HepG2 (cell line): ENCODE data around the gene HLA-F. TPM values are rescaled to one million over a fixed set of nuclear protein-coding genes. Genes with fewer than 3 reads are reported as not detected.

Experiments
- CBFB ChIP-seq: sonication (generic); formaldehyde crosslinking; IDR thresholded peaks from 2 replicates; pipeline ENCODE4 v1.4.0; 2020; ENCODE audit warnings: missing genetic modification reagents
- CENPBD1 ChIP-seq: sonication (generic); formaldehyde crosslinking; IDR thresholded peaks from 2 replicates; pipeline ENCODE4 v1.8.0; 2022; ENCODE audit warnings: missing genetic modification reagents, low read depth, mild to moderate bottlenecking, borderline replicate concordance
- CREB3 ChIP-seq: sonication (generic); formaldehyde crosslinking; IDR thresholded peaks from 2 replicates; pipeline ENCODE4 v1.5.0; 2020; ENCODE audit warnings: missing genetic modification reagents
- DMTF1 ChIP-seq: sonication (generic); formaldehyde crosslinking; IDR thresholded peaks from 2 replicates; pipeline ENCODE4 v1.4.0; 2020; ENCODE audit warnings: mild to moderate bottlenecking, missing genetic modification reagents
- HCFC1 ChIP-seq: fragments of 150-350 bp; IDR thresholded peaks from 2 replicates; pipeline ENCODE4 v1.6.1; 2014; ENCODE audit warnings: low read depth, low read length
- NFYB ChIP-seq: sonication (generic); formaldehyde crosslinking; IDR thresholded peaks from 2 replicates; pipeline ENCODE4 v1.4.0; 2020; ENCODE audit warnings: missing genetic modification reagents
- POLR2G ChIP-seq: fragments of 200-400 bp; formaldehyde crosslinking; IDR thresholded peaks from 2 replicates; pipeline ENCODE4 v1.6.1; 2018; ENCODE audit warnings: mild to moderate bottlenecking, low read depth, low read length, moderate library complexity
- SMARCC2 ChIP-seq: fragments of 450-650 bp; IDR thresholded peaks from 2 replicates; pipeline ENCODE4 v1.6.1; 2017; ENCODE audit warnings: antibody characterized with exemption, mild to moderate bottlenecking
- TBP ChIP-seq: sonication (generic); formaldehyde crosslinking; IDR thresholded peaks from 2 replicates; pipeline ENCODE4 v1.5.0; 2020; ENCODE audit warnings: missing genetic modification reagents
- ZBTB25 ChIP-seq: IDR thresholded peaks from 2 replicates; pipeline ENCODE4 v1.6.1; 2018; ENCODE audit warnings: missing genetic modification reagents
- ZBTB33 ChIP-seq: sonication (generic); formaldehyde crosslinking; IDR thresholded peaks from 2 replicates; pipeline ENCODE4 v1.4.0; 2020; ENCODE audit warnings: missing genetic modification reagents
- ZKSCAN8 ChIP-seq: IDR thresholded peaks from 2 replicates; pipeline ENCODE4 v1.6.1; 2016; ENCODE audit warnings: borderline replicate concordance, missing genetic modification reagents, missing compliant biosample characterization
- ZNF24 ChIP-seq: fragments of 450-650 bp; IDR thresholded peaks from 2 replicates; pipeline ENCODE4 v1.6.1; 2017; ENCODE audit warnings: antibody characterized with exemption, mild to moderate bottlenecking
- ZNF563 ChIP-seq: sonication (generic); formaldehyde crosslinking; IDR thresholded peaks from 2 replicates; pipeline ENCODE4 v1.8.0; 2022; ENCODE audit warnings: mild to moderate bottlenecking, moderate library complexity, missing genetic modification reagents
- ZNF768 ChIP-seq: sonication (generic); formaldehyde crosslinking; IDR thresholded peaks from 2 replicates; pipeline ENCODE4 v1.4.0; 2020; ENCODE audit warnings: missing genetic modification reagents
- ZNF839 ChIP-seq: sonication (generic); formaldehyde crosslinking; IDR thresholded peaks from 2 replicates; pipeline ENCODE4 v1.4.0; 2020; ENCODE audit warnings: missing genetic modification reagents, mild to moderate bottlenecking, borderline replicate concordance
- polyA plus RNA-seq, 8 experiments: library from polyadenylated mRNA; depleted of rRNA in 3 of 8; stranded (reverse) in 7 of 8; unstranded in 1 of 8; fragments of >200 nt; fragmentation: Illumina TruSeq in 4 of 8; extraction: Trizol in 4 of 8; gene quantifications; 2 replicates each; pipeline versions ENCODE4 v1.2.1 to v1.2.3, GENCODE V29; 2011 to 2016; ENCODE audit warnings: low read depth in 4 of 8, missing spikeins in 1 of 8, mixed read lengths in 1 of 8; ENCODE audit not compliant: insufficient read depth in 1 of 8
- total RNA-seq, 5 experiments: library from RNA; depleted of rRNA; stranded (reverse); fragments of >200 nt; fragmentation: Illumina TruSeq; extraction: Trizol; gene quantifications; 2 replicates each; pipeline ENCODE4 v1.2.3, GENCODE V29; 2016; ENCODE audit warnings: low read depth in 1 of 5
- TF ChIP-seq, protein P1 (sequence below): IDR thresholded peaks from 2 replicates; pipeline ENCODE4 v1.6.1; 2016; ENCODE audit warnings: low read depth, control low read depth
- TF ChIP-seq, protein P2 (sequence below): sonication (generic); formaldehyde crosslinking; IDR thresholded peaks from 2 replicates; pipeline ENCODE4 v1.9.0; 2021; ENCODE audit warnings: missing genetic modification reagents, mild to moderate bottlenecking, borderline replicate concordance

HLA-F gene
- total and polyA plus RNA-seq, 2 of the 13 experiments (the other 11 are each of a cell fraction or from before 2014, with no cell fraction given): 6.0 to 6.1 TPM

- TF ChIP-seq ZNF768 (CRISPR knock-in tag) (peak; percentile 80), ZNF839 (no peak), ZBTB25 (CRISPR knock-in tag) (0 out of 2 replicates have a peak, but pooled peaks have one; percentile 40), DMTF1 (CRISPR knock-in tag) (no peak), POLR2G (no peak), ZBTB33 (CRISPR knock-in tag) (peak; percentile 60; the same call in 1 of the 2 replicates), HCFC1 (no peak), ZNF563 (CRISPR knock-in tag) (peak; percentile 25; the same call in 1 of the 2 replicates), CENPBD1 (CRISPR knock-in tag) (no peak), CREB3 (CRISPR knock-in tag) (no peak), TBP (CRISPR knock-in tag) (no peak), SMARCC2 (no peak), ZNF24 (no peak), CBFB (CRISPR knock-in tag) (no peak; the same call in 1 of the 2 replicates), ZKSCAN8 (CRISPR knock-in tag) (peak; percentile 64; the same call in 1 of the 2 replicates), NFYB (CRISPR knock-in tag) (no peak)
- TF ChIP-seq, protein P1, sequence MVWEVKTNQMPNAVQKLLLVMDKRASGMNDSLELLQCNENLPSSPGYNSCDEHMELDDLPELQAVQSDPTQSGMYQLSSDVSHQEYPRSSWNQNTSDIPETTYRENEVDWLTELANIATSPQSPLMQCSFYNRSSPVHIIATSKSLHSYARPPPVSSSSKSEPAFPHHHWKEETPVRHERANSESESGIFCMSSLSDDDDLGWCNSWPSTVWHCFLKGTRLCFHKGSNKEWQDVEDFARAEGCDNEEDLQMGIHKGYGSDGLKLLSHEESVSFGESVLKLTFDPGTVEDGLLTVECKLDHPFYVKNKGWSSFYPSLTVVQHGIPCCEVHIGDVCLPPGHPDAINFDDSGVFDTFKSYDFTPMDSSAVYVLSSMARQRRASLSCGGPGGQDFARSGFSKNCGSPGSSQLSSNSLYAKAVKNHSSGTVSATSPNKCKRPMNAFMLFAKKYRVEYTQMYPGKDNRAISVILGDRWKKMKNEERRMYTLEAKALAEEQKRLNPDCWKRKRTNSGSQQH (CRISPR knock-in tag): no peak
- TF ChIP-seq, protein P2, sequence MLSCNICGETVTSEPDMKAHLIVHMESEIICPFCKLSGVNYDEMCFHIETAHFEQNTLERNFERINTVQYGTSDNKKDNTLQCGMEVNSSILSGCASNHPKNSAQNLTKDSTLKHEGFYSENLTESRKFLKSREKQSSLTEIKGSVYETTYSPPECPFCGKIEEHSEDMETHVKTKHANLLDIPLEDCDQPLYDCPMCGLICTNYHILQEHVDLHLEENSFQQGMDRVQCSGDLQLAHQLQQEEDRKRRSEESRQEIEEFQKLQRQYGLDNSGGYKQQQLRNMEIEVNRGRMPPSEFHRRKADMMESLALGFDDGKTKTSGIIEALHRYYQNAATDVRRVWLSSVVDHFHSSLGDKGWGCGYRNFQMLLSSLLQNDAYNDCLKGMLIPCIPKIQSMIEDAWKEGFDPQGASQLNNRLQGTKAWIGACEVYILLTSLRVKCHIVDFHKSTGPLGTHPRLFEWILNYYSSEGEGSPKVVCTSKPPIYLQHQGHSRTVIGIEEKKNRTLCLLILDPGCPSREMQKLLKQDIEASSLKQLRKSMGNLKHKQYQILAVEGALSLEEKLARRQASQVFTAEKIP (CRISPR knock-in tag): no peak
Observed at GRCh38 chr6:29752451-29753308, 29.4 kb downstream of the HLA-F start (continued).
